GM12801 (cell line): Measurements from ENCODE around the gene NBEA.

Experiments
- TF ChIP-seq, protein P1 (sequence below): IDR thresholded peaks from one replicate; pipeline ENCODE4 v1.5.1; 2011; ENCODE audit warnings: control low read depth; ENCODE audit not compliant: insufficient read length; ENCODE audit errors: extremely low read depth

The NBEA gene

DNA sequence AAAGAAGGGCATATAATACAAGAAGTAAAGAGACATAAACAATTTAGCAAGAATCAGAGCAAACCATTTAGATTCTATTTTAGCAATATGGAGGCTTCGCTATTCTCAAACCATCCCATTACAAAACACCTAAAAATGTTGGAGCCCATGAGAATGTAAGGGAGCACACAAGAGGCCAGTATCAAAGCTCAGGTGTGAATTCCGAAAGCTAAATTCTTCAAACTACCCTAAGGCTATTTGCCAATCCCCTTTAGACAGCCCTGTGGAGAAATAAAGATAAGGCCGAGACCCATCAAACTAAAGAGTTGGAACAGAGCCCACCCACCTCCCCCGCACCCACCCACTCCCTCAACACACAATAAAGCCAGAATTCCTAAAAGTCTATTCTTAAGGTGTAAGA, 745.3 kb downstream of the NBEA start:
- TF ChIP-seq, protein P1, sequence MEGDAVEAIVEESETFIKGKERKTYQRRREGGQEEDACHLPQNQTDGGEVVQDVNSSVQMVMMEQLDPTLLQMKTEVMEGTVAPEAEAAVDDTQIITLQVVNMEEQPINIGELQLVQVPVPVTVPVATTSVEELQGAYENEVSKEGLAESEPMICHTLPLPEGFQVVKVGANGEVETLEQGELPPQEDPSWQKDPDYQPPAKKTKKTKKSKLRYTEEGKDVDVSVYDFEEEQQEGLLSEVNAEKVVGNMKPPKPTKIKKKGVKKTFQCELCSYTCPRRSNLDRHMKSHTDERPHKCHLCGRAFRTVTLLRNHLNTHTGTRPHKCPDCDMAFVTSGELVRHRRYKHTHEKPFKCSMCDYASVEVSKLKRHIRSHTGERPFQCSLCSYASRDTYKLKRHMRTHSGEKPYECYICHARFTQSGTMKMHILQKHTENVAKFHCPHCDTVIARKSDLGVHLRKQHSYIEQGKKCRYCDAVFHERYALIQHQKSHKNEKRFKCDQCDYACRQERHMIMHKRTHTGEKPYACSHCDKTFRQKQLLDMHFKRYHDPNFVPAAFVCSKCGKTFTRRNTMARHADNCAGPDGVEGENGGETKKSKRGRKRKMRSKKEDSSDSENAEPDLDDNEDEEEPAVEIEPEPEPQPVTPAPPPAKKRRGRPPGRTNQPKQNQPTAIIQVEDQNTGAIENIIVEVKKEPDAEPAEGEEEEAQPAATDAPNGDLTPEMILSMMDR: no peak

DNA sequence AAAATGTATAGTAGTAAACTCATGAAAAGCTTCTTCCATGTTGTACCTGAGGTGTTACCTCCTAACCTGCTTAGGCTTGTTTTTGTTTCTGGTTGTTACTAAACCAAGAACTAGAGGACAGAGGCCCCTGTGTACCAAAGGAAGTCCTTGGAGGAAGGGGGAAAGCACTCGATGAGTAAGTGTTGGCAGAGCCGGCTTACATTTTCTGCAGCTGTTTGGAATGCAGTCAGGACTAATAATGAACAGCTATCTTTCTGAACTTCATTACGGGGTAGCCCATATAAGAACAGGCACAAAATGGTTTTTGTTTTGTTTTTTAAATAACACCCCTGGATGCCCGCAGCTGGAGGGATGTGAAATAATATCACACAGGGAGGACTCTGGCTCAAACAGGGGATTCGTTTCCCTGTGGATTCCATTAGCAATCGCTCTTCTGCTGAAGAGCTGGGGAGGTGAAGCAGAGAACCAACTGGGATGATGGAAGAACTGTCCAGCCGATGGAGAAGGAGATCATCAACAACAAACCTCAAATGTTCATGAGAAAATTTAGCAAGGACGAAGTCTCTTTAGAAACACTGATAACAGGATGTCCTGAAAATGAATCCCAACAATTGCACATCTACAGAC, 748.6 kb downstream of the NBEA start:
- TF ChIP-seq, protein P1: no peak

DNA sequence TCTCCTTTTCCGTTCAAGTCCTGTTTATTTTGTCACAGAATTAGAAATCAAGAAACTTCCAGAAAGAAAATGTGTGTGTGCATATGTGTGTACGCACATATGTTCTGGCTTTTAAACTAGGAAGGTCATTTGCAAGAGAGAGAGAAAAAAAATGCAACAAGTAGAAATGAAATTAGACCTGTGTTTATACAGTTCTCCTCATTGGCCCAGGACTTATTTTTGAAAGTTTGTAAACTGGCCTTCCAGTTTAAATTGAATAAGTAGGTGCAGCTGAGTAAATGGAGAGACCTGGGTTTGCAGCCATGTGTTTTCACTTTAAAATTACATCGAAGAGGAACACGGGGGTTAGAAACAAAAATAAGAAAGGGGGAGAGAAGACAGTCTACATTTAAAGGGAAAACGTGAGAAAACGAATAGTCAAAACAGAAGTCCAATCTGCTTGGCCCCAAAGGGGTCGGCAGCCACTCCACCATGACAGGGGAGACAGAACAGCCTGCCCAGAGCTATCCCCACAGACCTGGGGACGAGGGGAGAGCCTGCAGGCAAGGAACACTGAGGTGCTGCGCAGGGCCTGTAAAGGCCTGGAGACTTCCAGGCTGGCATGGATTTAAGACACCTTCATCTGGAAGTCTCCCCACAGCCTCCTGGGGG, 751.2 kb downstream of the NBEA start:
- TF ChIP-seq, protein P1: no peak

DNA sequence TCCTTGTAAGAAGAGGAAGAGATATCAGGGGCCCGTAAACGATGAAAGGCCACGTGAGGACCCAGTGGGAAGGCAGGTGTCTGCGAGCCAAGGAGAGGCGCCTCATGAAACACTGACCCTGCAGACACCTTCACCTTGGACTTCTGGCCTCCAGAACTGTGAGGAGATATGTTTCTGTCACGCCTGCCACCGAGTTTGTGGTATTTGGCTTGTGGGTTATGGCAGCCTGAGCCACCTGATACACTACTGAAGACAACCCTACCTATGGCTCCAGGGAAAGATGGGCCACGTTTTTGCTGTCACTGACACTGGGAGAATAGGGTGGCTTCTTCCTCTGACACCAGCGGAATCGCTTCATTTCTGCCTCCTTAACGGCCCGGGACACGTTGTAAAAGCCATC, 752.0 kb downstream of the NBEA start:
- TF ChIP-seq, protein P1: no peak

DNA sequence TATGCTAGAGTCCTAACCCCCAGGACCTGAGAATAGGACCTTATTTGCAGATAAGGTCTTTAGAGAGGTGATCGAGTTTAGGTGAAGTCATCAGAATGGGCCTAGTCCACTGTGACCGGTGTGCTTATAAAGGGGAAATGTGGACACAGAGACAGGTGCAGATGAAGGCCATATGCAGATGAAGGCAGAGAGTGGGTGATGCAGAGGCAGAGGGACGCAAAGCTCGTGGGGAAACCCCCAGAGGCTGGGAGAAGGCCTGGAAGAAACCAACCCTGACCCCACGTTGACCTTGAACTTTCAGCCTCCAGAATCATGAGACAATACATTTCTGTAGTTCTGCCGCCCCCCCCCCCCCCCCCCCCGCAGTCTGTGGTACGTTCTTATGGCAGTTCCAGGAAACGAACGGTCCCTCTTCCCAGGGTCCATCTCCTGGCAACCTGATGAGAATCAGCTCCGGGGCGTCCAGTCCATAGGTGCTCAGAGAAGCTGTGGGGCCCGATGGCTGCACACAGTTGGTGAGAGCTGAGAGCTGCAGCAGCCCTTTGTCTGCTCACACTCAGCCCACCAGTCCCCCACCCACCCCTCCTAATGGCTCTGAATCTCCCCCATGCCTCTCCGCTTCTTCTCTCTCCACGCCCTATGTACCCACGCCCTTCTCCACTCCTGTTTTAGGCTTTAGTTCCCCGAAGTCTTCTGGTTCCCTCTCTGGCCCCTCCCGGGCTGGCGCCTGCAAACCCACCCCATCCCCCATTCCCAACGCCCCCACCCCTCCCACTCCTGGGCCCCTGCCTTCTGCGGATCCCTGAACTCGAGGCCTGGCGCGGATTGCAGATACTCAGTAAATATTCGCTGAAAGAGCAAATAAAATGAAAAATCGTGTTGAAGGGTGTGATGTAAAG, 752.7 kb downstream of the NBEA start:
- TF ChIP-seq, protein P1: no peak

DNA sequence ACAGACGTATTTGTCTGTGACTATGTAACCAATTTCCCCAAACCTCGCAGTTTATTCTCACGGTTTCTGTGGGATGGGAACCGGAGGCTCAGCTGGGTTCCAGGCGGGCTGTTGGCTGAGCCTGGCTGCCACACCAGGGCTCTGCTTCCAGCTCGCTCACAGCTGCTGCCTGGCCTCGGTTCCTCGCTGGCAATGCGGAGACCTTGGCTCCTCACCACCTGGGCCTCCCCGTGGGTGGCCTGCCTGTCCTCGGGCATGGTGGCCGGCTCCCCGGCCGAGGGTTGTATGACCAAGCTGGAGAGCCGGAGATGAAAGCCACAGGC, 753.3 kb downstream of the NBEA start:
- TF ChIP-seq, protein P1: no peak

DNA sequence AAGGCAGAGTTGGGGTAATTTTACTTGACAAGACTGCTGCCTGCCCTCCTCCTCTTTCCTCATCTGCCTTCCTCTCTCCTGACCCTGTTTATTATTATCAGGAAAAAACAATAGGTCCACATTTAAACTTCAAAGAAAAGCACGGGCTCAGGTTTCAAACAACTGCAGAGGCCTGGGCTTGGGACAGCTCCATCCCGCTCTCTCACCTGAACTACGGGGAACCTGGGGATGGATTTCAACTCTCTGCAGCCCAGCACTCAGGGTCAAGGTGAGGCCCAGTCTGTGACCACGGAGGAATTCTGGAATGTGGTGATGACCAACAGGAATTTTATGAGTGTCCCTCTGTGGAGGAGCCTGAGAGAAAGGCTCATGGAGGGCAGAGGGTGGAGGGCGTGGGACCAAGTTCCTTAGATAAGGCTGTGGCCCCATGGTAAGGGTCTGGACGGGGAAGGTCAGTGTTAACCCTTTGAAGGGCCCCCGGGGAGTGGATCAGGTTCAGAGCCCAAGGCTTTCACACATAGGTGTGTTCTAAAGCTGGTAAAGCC, 755.2 kb downstream of the NBEA start:
- TF ChIP-seq, protein P1: no peak
